HG02970 (cell line): ENCODE data around the gene FLAD1.

Experiments
- ATAC-seq: cut with Tn5 transposase; IDR thresholded peaks from one replicate; pipeline ENCODE4 v1.9.1; 2021; ENCODE audit warnings: mild to moderate bottlenecking, moderate library complexity, moderate number of reproducible peaks; ENCODE audit not compliant: unreplicated experiment, low FRiP score

The FLAD1 gene

DNA sequence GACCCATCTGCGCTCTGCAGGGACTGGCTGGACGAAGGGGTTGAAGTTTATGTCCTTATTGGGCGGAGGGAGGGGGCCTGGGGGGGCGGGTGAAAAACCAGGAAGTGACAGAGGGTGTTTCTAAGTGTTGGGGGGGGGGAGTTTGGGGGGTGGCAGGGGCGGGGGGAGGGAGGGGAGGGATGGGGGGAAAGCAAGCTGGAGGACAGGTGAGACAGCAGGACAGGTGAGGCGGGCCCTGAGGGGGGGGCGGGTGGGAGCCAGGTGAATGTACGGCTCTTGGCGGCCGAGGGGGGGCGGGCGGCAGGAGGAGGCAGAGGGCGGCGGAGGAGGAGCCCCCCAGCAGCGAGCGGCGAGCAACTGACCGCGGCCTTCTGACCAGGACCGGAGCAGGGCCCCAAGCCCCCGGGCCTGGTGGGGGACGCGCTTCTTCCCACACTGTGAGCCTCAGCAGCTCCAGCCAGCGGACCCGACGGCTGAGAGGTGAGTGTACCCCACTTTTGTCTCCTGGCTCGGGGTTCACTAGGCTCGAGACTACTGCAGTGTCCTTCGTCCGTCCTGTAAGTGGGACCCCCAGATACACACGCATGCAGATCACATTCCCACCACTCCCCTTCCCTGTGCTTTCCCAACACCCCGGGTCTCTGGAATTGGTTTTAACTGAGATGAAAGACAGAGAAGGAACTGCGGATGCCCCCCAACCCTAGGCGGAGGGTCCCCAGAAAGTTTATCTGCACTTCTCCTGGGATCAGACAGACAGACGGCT, 19.5 kb downstream of the FLAD1 start, which contains the start of gene ZBTB7B:
Gene ZBTB7B (plus strand): TSS at position 339 of the 763 bp plus-strand sequence. CDS start 11,859 bp downstream, outside the sequence.
- ATAC-seq: no peak

DNA sequence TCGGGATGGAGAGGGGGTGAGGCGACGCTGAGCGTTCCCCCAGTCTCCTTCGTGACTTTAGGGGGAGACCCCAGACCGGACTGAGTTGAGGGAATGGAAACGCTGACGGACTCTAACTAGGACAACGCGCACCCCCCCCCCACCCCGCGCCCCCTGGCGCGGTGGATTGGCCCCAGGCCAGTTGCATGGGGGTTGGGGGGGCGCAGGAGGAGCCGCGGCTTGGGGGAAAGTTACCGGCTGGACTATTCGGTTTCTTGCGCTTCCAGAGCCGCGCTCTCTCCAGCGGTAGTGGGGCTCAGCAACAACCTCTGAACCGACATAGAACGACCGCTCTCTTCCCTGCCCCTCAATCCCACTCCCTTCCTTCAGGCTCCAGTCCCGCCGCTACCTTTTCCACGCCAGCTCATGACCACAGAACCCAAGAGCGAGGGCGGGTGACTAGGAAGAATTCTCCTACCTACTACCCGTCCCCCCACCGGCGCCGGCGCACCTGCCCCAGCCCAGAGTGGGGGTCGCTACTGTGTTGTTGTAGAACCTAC, 20.2 kb downstream of the FLAD1 start:
- ATAC-seq: no peak

DNA sequence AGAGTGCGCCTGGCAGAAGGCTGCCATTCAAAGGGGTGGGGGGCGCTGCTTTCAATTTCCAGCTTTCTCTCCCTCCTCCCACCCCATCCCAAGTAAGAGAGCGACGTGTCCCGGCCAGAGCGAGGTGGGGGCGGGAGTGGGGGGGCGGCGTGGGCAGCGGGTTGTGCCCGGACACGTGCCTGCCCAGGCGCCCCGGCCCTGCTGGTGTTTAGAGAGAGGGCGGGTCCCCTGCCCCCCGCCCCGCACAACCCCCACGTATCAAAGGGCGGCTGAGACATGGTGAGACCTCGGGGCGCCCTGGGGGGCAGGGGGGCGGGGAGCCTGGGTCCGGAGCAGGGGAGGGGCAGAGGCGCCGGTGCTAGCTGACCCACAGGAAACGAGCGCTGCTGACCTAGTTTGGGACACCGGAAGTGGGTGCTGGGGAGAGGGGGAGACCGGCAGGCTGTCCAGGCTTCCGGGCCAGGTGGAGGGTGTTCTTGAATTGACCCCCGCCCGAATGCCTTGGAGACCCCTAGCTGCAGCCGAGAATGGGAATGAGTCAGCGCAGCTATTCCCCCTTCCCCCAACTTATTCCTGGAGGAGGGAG, 20.7 kb downstream of the FLAD1 start:
- ATAC-seq: no peak

DNA sequence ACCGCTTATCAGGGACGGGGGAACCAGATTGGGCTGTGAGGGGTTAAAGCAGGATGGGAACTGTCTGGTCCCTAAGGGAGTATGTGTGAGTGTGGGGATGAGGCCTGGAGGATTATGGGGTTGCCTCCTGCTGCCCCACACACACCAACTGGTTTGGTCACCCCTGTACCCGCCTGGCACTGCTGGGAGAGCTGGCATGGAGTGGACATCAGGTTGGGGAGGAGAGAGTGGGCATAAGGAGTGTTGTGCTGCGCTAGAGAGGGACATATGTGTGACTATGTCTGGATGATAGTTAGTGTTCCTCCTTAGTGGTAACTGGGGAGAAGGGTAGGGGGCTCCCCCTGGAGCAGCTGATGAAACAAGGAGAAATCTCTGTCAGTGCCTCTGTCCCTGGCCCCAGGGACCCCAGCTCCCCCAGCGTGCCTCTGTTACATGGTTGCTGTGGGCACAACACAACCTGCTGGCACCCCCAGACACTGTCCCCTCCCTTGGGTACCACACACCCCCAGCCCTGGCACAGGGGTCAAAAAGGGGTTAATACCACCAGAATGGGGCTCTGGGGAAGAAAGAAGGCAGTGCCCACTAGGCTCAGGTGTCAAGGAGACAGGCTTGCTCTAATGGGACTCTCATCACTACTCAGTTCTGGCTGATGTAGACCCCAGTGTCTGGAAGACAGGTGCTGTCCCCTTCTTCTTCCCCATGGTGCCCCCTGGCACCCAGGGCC, 21.4 kb downstream of the FLAD1 start:
- no peak for ATAC-seq

DNA sequence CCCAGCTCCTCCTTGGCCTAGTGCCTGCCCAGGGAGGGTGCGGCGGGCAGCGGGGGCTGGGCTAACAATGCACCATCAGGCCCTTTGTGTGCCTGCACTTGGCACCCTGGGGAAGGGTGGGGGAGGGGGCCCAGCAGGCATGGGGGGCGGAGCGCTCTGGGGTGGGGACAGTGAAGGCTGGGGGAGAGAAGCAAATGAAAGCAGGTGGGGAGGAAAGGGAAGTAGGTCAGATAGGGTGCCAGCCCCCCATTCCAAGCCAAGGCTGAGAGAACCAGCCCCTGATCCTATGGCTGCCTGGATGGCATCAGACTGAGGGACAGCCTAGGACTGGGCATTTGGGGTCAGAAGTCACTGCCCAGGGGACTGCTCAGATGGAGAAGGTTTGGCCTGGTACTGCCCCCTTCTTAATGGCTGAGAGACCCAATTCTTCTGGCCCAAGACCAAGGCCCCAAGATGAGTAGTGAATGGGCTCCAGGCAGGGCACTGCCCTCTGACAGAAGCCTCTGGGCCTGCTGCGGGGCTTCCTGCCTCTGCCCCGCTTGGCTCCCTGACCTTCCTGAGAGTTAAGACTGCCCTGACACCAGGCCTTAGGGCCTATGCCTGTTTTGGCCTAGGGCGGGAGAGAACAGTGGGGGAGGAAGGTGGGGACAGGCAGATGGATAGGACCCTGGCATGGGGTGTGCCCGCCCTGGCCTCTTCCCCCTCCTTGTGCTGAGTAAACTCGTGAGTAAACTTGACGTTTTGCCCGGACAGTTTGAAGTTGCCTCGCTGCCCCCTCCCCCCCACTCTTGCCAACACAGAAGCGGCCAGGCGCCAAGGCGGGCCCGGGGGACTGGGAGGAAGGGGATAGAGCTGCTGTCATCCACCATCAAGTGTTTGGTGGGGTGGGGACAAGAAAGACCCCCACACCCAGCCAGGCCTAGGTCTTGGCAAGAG, 22.2 kb downstream of the FLAD1 start:
- ATAC-seq: no peak

DNA sequence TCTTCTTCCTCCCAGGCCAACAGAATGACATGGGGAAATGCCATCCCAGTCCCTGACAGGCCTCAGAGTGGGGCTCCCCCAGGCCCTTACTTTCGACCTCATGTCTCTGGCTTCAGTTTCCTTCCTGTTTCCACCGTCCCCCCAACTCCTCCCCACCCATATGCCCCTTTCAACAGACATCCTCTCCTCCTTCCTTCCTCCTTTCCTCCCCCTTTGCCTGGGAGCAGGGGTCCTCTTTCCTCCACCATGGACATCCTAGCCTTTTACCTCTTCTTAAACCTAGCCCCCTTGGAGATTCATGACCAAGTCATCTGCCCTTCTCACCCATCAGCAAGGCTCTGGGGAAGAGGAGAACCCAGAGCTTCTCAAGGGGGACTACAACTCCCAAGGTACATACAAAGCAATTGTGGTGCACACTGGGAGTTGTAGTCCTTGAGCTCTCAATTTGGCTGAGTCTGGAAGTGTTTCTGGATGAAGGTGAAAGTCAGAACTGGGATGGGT, 23.5 kb downstream of the FLAD1 start:
- ATAC-seq: no peak

DNA sequence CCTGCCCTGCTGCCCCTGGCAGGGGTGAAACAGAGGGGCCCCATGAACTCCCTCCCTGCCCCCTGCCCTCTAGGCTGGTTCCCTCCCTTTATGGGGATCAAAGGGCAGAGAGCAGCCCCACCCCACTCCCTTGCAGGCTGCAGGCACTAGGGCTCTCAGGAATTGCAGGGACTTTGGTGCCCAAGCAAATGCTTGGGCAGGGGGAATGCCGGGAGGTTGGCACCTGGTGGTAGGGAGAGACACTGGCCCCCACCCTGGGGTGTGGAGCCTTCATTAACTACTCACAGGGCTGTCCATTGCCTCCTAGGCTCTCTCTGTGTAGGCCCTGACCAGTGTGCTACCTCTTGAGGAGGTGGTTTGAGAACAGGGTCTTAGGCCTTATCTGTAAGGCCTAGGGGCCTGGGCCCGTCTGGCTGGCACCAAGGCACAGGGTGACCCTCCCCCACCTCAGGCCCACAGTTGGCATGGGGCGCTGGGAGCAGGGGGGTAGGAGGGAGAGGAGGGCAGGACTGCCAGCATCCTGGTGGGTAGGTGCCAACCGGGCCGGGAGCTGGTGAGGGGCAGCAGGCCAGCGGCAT, 24.2 kb downstream of the FLAD1 start:
- no peak for ATAC-seq

DNA sequence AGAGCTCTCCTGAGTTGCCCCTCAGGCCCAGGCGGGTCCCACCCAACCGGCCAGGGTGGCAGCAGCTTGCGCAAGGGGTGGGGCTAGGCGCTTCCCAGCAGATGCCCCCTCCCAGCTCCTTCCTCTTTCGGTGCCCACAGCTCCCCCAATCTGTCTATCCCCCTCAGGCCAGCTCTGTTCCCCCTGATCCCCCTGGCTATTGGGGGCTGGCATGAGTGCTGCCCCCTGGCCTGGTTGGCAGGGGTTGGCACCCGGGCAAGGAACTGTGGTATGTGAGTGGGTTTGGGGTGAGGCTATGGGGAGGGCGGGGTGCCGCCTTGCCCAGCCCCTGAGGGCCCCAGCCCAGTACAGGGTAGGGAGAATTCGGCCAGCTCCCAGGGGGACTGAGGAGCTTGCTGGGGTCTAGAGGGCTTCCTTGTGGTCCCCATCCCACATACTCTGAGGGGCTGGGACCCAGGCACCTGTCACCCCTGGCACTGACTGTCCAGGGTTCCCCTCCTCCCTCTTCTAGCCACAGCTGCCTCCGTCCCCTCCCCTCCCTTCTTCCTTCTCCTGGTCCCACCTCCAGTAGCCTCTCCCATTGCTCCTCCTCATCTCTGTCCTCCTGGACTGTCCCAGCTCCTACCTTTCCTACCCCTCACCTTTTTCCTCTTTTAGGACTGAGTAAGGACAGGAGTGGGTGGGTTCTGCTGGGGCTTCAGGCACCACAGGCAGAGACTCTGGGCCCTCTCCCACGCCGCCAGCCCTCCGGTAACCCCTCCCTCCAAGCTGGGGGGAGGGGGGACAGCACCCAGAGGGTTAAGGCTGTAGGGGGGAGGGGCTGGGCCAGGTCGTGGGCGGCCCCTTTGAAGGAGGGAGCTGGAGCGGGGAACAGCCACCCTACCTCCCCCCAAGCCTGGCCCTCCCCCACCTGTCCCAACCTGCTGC, 25.1 kb downstream of the FLAD1 start:
- no peak for ATAC-seq

DNA sequence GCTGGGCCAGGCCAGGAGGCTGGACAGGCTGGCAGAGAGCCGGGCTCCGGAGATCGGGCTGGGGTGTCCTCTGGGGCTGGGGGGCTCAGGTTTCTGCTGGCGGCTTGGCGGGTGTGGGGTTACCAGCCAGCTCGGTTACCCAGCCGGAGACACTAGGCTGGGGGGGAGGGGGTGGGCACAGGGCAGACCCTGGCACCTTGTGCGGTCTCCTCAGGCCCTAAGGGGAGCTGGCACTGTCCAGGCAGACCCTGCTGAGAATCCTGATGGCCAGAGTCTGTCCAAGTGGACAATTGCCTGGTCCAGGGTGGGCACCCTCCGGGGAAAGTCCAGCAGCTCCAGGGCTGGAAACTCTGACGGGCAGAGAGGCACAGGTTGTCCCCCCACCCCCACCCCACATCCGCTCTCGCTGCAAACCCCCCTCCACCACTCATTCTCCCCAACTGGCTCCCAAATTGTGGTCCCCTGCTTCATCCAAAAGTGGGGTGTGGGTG, 26.1 kb downstream of the FLAD1 start:
- ATAC-seq: no peak

DNA sequence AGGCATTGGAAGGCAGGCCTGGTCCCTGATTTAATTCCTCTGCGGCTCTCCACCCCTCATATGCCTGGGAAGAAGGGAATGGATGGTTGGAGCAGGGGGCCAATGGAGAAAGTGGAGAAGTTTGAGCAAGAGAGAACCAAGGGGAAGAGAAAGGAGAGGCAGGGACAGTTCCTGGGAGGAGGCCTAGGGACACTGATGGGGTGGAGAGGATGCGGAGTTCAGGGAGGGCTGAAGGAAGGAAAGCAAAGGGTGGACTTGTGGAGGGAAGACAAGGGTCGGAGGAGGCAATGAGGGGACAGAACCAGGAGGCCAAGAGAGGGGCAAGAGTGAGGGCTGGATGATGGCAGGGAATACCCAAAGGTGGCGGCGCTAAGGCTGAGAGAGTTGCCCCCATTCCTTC, 26.6 kb downstream of the FLAD1 start:
- no peak for ATAC-seq

DNA sequence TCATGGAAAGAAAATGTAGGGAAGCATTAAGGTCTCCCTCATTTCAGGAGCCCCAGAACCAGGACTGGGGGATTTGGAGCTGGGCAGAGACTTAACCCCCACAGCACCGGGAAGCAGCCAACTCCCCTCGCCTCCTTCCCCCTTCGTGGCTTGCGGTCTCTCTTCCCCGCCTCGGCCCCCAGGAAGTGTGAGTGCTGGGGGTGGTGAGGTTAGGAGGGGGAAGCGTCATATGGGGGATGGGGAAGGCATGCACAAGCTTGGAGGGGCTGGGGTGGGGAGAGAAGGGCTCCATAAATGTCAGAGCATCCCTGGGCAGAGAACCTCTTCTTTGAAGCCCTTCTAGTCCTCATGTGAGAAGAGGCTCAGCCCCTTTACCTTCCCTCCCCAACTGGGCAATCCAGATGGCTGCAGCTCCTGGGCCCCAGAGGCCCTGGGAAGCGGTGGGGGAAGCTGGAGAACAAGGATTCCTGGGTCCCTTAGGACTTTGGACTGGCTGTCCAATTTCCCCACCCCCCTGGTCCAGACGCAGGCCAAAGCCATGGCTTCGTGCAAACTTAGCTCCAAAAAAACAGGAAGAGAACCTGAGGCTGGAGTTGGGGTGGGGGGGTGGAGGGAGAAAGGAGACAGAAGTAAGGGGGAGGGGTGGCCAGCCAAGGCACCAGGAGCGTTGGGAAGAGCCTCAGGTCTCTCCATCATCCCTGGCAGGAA, 27.2 kb downstream of the FLAD1 start:
- ATAC-seq: no peak

DNA sequence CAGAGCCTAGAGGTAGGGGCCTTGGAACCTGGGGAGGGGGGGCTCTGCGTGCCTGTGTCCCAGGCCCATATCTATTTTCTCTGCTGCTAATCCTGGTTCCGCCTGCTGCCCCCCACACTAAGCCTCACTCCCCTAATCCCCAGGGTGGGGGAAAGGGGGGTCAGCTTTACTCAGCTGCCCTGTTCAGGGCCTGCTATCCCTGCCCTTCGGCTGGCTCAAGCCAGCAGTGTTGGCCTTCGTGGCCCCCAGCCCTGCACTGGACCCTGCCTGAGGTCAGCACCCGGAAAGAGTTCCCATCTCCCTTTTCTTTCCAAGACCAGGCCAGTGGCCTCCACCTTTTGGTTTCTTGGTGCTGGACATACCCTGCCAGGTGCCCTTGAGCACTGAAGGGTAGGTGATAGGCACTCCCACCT, 27.9 kb downstream of the FLAD1 start:
- no peak for ATAC-seq

DNA sequence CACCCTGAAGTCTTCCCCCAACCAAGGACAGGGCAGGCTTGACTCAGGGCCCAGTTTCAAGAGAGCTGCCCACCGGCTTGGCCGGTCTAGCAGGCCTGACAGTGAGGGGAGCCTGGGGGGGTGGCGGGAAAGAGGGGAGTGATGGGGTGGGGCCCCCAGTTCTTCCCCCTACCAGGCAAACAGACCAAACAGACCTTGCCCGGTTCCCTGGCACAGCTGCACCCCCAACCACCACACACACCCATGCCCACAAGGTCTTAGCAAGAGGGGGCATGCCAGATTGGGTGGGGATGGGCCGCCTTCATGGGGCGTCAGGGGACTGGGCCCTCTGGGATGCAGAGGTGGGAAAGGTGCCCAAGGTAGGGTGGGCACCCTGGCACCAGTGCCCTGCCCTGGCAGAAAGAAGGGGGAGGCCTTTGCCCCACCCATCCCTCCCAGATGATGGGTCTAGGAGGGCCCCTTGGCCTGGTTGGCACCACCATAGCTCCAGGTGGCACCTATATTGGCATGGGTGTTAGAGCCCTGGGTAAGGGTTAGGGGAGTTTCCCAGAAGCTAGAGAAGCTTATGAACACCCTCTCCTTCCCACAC, 28.4 kb downstream of the FLAD1 start:
- ATAC-seq: no peak

DNA sequence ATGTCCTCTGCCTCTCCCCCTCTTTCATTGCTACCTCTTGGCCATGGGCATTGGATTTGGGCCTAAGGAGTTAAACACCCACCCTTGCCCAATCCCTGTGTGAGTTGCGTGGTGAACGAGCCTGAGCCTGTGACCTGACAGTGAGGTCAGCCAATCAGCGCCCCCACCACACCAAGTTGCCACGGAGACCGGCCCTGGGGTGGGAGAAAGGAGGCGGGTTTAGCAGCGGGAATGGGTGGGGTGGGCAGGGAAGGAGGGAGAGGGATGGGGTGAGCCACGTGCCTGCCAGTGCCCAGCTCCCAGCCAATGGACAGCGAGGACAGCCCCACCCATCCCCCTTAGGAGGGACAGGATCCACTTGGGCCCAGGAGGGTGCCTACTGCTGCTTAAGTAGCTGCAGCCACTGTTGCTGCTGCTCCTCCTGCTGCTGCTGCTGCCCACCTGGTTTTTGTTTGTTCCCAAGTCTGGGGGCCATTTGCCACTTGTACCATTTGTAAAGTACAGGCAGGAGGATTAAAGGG, 28.9 kb downstream of the FLAD1 start:
- no peak for ATAC-seq

DNA sequence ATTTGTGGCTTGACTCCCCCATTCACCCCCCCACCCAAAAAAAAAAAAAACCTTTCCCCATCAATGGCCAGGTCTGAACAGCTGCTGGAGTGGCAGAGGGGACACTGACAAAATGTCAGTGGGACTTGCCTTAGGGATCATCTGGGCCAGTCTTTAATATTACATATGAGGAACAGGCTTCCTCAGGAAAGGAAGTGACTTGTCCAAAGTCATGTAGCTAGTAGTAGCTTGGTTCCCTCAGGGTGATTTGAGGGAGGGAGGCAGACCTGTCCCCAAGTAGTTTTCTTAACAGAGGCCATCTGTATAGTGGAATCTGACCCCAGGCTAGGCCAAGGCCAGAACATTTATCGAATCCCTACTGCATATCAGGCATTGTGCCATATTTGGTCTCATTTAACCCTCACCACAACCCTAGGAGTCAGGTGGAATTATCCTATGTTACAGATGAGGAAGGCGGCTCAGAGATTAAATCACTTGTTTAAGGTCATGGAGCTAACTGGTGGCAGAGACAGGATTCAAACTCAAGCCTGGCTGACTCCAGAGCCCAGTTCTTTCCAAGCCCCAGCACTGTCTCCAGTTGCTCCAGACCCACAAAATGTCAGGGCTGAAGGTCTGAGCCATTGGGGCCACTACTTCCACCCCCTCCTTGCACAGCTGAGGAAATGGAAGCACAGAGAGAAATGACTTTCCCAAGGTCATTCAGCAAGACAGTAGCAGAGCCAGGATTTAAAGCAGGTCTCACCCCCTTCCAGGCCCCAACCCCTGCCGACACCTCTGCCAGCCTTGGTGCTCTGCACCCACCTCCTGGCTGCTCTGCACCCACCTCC, 29.8 kb downstream of the FLAD1 start:
- ATAC-seq: no peak

DNA sequence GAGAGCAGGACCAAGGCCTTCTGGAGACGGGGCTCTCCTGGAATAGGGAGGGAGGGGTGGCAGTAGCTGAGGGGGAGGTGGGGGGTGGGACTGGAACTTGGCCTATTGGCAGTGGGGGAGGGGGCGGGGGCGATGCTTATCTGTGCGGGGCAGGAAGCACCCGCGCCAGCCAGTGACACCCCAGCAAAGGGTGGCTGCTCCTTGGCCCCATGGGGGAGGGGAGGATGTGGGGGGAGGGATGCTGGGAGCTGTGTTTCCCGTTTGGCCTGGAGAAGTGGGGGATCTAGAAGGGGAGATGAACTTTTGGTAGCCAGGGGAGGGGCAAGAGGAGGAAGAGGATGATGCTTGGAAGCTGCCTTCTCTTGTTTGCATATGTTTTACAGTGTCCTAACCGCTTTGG, 30.5 kb downstream of the FLAD1 start:
- ATAC-seq: no peak
